Erythroblast (primary cell): ENCODE data around the gene ANK3.

ENCODE experiments used
- GATA1 ChIP-seq: IDR thresholded peaks from 2 replicates; pipeline ENCODE4 v1.6.1; 2011; ENCODE audit warnings: low read depth, mild to moderate bottlenecking, control low read depth, low read length, moderate library complexity
- POLR2A ChIP-seq: IDR thresholded peaks from 2 replicates; pipeline ENCODE4 v1.6.1; 2011; ENCODE audit warnings: mild to moderate bottlenecking, low read length

GRCh38 chr10:60286559-60286958 lies 103.1 kb downstream of the ANK3 start:
- no peak for TF ChIP-seq POLR2A
- no peak for TF ChIP-seq GATA1
